Tibial nerve (tissue), 3 donors: Measurements from ENCODE around the gene CHST15.

Experiments
- CTCF ChIP-seq, 5 experiments: fragments of 200-600 bp in 3 of 5; fragments of 450-650 bp in 2 of 5; sonication (generic) in 3 of 5; IDR thresholded peaks; one replicate each; pipeline ENCODE4 v1.5.1; 2016 to 2019; ENCODE audit warnings: antibody characterized with exemption in 5 of 5, mild to moderate bottlenecking in 3 of 5, moderate library complexity in 2 of 5
- POLR2A ChIP-seq, 2 donors: fragments of 450-650 bp; IDR thresholded peaks; one replicate each; pipeline ENCODE4 v1.6.1; 2017; ENCODE audit warnings: antibody characterized with exemption in 2 of 2, mild to moderate bottlenecking in 2 of 2, moderate library complexity in 2 of 2

GRCh38 chr10:124096494-124096893 is 3.1 kb upstream of the CHST15 start:
- TF ChIP-seq POLR2A (IDR thresholded peaks at IDR 0.05) (no peak), CTCF (IDR thresholded peaks at IDR 0.05) (no peak)
